ENCODE results near the gene DCC.

GRCh38 chr18:52323802-52324201, 16.2 kb upstream of the DCC start:
- TF ChIP-seq CTCF (conservative IDR thresholded peaks at IDR 0.05) (no peak), EZH2 (IDR thresholded peaks at IDR 0.05; ENCODE audit: low read depth) (no peak)

All from PC-9 (cell line).